DND-41 (cell line): ENCODE data around the gene DAPK3.

Experiments used
- ATAC-seq: fragments of 200-7000 bp; cut with Tn5 transposase; 3 replicates; pipeline ENCODE4 v1.9.1; 2021; ENCODE audit warnings: low read depth; ENCODE audit not compliant: insufficient read depth
- DNase-seq: peaks from one replicate; pipeline ENCODE4 v3.0.0-alpha.2; 2020
- H2AFZ ChIP-seq: 2 replicates; pipeline ENCODE4 v1.6.0; 2012; ENCODE audit warnings: low read depth, low read length
- H3K27ac ChIP-seq: 2 replicates; pipeline ENCODE4 v1.5.1; 2012; ENCODE audit warnings: low read length, inconsistent platforms
- H3K27me3 ChIP-seq: fragments of 200-600 bp; sonication (generic); 2 replicates; pipeline ENCODE4 v1.6.0; 2012; ENCODE audit warnings: low read length, mild to moderate bottlenecking, inconsistent platforms; ENCODE audit not compliant: insufficient read depth, poor library complexity
- H3K36me3 ChIP-seq: 2 replicates; pipeline ENCODE4 v1.5.1; 2012; ENCODE audit warnings: low read length, inconsistent platforms; ENCODE audit not compliant: insufficient read depth
- H3K4me1 ChIP-seq: 2 replicates; pipeline ENCODE4 v1.5.1; 2012; ENCODE audit warnings: mild to moderate bottlenecking, low read length; ENCODE audit not compliant: insufficient read depth
- H3K4me2 ChIP-seq: 2 replicates; pipeline ENCODE4 v1.6.0; 2012; ENCODE audit warnings: mild to moderate bottlenecking, moderate library complexity, low read length, inconsistent platforms; ENCODE audit not compliant: insufficient read depth
- H3K4me3 ChIP-seq, 2 experiments: fragments of 200-600 bp in 1 of 2; shearing (Covaris generic) in 1 of 2; 2 replicates each; pipeline ENCODE4 v1.5.1; 2012 to 2016; ENCODE audit warnings: inconsistent platforms in 2 of 2, low read length in 2 of 2, mild to moderate bottlenecking in 2 of 2, low read depth in 1 of 2, moderate library complexity in 1 of 2
- H3K79me2 ChIP-seq: 2 replicates; pipeline ENCODE4 v1.6.0; 2012; ENCODE audit warnings: low read length, inconsistent platforms; ENCODE audit not compliant: insufficient read depth
- H3K9ac ChIP-seq: 2 replicates; pipeline ENCODE4 v1.6.0; 2012; ENCODE audit warnings: low read depth, mild to moderate bottlenecking, inconsistent platforms, low read length, moderate library complexity
- H3K9me3 ChIP-seq: 2 replicates; pipeline ENCODE4 v1.5.1; 2012; ENCODE audit warnings: low read length, moderate library complexity, mild to moderate bottlenecking, inconsistent platforms; ENCODE audit not compliant: insufficient read depth, severe bottlenecking
- H4K20me1 ChIP-seq: 2 replicates; pipeline ENCODE4 v1.6.0; 2012; ENCODE audit warnings: low read length; ENCODE audit not compliant: insufficient read depth
- CTCF ChIP-seq: IDR thresholded peaks from 2 replicates; pipeline ENCODE4 v1.5.1; 2012; ENCODE audit warnings: borderline replicate concordance, low read length, moderate library complexity, mild to moderate bottlenecking; ENCODE audit not compliant: poor library complexity, severe bottlenecking; ENCODE audit errors: extremely low read depth
- EZH2 ChIP-seq: IDR thresholded peaks from 3 replicates; pipeline ENCODE4 v1.6.1; 2012; ENCODE audit warnings: borderline replicate concordance, low read depth, mild to moderate bottlenecking, moderate library complexity, low read length, inconsistent platforms; ENCODE audit not compliant: severe bottlenecking

The DAPK3 gene

GRCh38 chr19:3984584-3984907 is 13.6 kb upstream of the DAPK3 start:
- DNase-seq, result no peak
- no peaks in the 10 kb centered on the region for H3K9me3 ChIP-seq
- H2AFZ ChIP-seq, result no peak overlapping the region
- H3K4me3 ChIP-seq, result peak overlapping the region; percentile 69 to 73
- peaks cover 63% of the 10 kb centered on the region for H3K79me2 ChIP-seq
- ATAC-seq, result no peak; the same call in 2 of the 3 replicates
- peaks cover 56% of the 10 kb centered on the region for H4K20me1 ChIP-seq
- H3K27me3 ChIP-seq, result no peaks in the 10 kb centered on the region
- H3K9ac ChIP-seq, result peak overlapping the region; percentile 71
- H3K4me1 ChIP-seq, result peaks cover 80% of the 10 kb centered on the region
- TF ChIP-seq CTCF (no peak), EZH2 (no peak)
- H3K36me3 ChIP-seq, result peaks cover 55% of the 10 kb centered on the region
- peak overlapping the region; percentile 87 for H3K4me2 ChIP-seq
- peak overlapping the region; percentile 89 for H3K27ac ChIP-seq

GRCh38 chr19:3983936-3984583 is 13.2 kb upstream of the DAPK3 start:
- H3K4me3 ChIP-seq, result peak overlapping the region; percentile 69 to 73
- no peak overlapping the region for H2AFZ ChIP-seq
- H3K27me3 ChIP-seq, result no peaks in the 10 kb centered on the region
- peak overlapping the region; percentile 87 for H3K4me2 ChIP-seq
- peaks cover 60% of the 10 kb centered on the region for H3K36me3 ChIP-seq
- no peak for DNase-seq
- ATAC-seq, result no peak
- H3K9ac ChIP-seq, result peak overlapping the region; percentile 71
- H4K20me1 ChIP-seq, result peaks cover 61% of the 10 kb centered on the region
- peaks cover 68% of the 10 kb centered on the region for H3K79me2 ChIP-seq
- peaks cover 80% of the 10 kb centered on the region for H3K4me1 ChIP-seq
- no peak for TF ChIP-seq EZH2
- TF ChIP-seq CTCF, result no peak
- H3K27ac ChIP-seq, result peak overlapping the region; percentile 89
- H3K9me3 ChIP-seq, result no peaks in the 10 kb centered on the region

- Histone ChIP-seq H4K20me1 (peaks cover 64% of the 10 kb centered on the region), H3K27me3 (no peaks in the 10 kb centered on the region), H3K4me3 (peak overlapping the region in 1 of 2 experiments; percentile 73; a peak in 3 of 4 replicates), H3K9me3 (no peaks in the 10 kb centered on the region), H3K4me1 (peaks cover 80% of the 10 kb centered on the region), H3K36me3 (peaks cover 65% of the 10 kb centered on the region), H3K27ac (peak overlapping the region; percentile 89), H3K4me2 (peak overlapping the region; percentile 87), H3K79me2 (peaks cover 72% of the 10 kb centered on the region), H3K9ac (peak overlapping the region; percentile 71), H2AFZ (no peak overlapping the region)
- ATAC-seq, result no peak
- TF ChIP-seq EZH2 (no peak), CTCF (no peak)
- no peak for DNase-seq
These were observed 12.6 kb upstream of the DAPK3 start for GRCh38 chr19:3983542-3983914.
